Endothelial cell of umbilical vein (primary cell): ENCODE results near the gene MORN5. TPM values are rescaled to one million over a fixed set of nuclear protein-coding genes. Genes with fewer than 3 reads are reported as not detected.

Experiments used
- BruUV-seq: library from RNA; stranded (reverse); fragments of 400-500 nt; replicated peaks from 2 replicates; lab custom pipeline; 2021; lab: Mats Ljungman, UMichigan
- CTCF ChIA-PET: fragments of 300-600, 350-600 bp; sonication (Branson Sonifier 250); formaldehyde crosslinking; loops from one replicate; lab custom pipeline; 2021; ENCODE audit warnings: antibody characterized with exemption, inconsistent platforms; lab: Charles Lee
- POLR2A ChIA-PET: fragments of 300-600, 350-600 bp; sonication (Branson Sonifier 250); formaldehyde crosslinking; loops from one replicate; lab custom pipeline; 2021; ENCODE audit warnings: antibody characterized with exemption, inconsistent platforms; lab: Charles Lee
- DNase-seq: peaks from one replicate; pipeline ENCODE4 v3.0.0-alpha.2; 2011; ENCODE audit warnings: low read depth, low spot score
- FAIRE-seq: peaks from 2 replicates; lab custom pipeline; 2011; peaks lifted over from hg19 to GRCh38; lab: Jason Lieb, UNC
- H2AFZ ChIP-seq: 2 replicates; pipeline ENCODE4 v1.6.0; 2012; ENCODE audit warnings: low read depth, low read length, control low read depth, inconsistent platforms
- H3K27ac ChIP-seq: 2 replicates; pipeline ENCODE4 v1.5.1; 2011; ENCODE audit warnings: low read depth, mild to moderate bottlenecking, control low read depth, low read length, moderate library complexity; ENCODE audit not compliant: insufficient read depth
- H3K27me3 ChIP-seq, 2 experiments: 2 replicates each; pipeline versions ENCODE4 v1.6.0 to v1.6.1; 2011; ENCODE audit warnings: low read length in 2 of 2, mixed read lengths in 1 of 2; ENCODE audit not compliant: control insufficient read depth in 2 of 2, insufficient read depth in 2 of 2
- H3K36me3 ChIP-seq, 2 experiments: 2 replicates in 1 of 2; 3 replicates in 1 of 2; pipeline ENCODE4 v1.5.1; 2011; ENCODE audit warnings: low read length in 2 of 2, mild to moderate bottlenecking in 1 of 2, moderate library complexity in 1 of 2; ENCODE audit not compliant: control insufficient read depth in 2 of 2, insufficient read depth in 2 of 2; ENCODE audit errors: extremely low read depth in 1 of 2
- H3K4me1 ChIP-seq: 3 replicates; pipeline ENCODE4 v1.5.1; 2011; ENCODE audit warnings: mild to moderate bottlenecking, low read length; ENCODE audit not compliant: control insufficient read depth, insufficient read depth; ENCODE audit errors: extremely low read depth
- H3K4me2 ChIP-seq: 2 replicates; pipeline ENCODE4 v1.6.1; 2011; ENCODE audit warnings: low read length, control low read depth, mixed read lengths; ENCODE audit not compliant: insufficient read depth
- H3K4me3 ChIP-seq, 3 experiments: fragments of 200-600 bp in 1 of 3; sonication (generic), shearing (Covaris generic) in 1 of 3; replicated peaks in 1 of 3; 2 replicates each; pipeline ENCODE4 v1.5.1; 2011 to 2016; ENCODE audit warnings: control low read depth in 3 of 3, low read length in 3 of 3, mild to moderate bottlenecking in 2 of 3, inconsistent platforms in 1 of 3, low read depth in 1 of 3, moderate library complexity in 1 of 3; ENCODE audit not compliant: insufficient read depth in 1 of 3
- H3K79me2 ChIP-seq: 2 replicates; pipeline ENCODE4 v1.6.0; 2012; ENCODE audit warnings: low read length, inconsistent platforms; ENCODE audit not compliant: control insufficient read depth, insufficient read depth
- H3K9ac ChIP-seq: replicated peaks from 2 replicates; pipeline ENCODE3; 2011; ENCODE audit warnings: low read length, control low read depth; ENCODE audit not compliant: insufficient read depth; ENCODE audit errors: extremely low read depth
- H3K9me1 ChIP-seq: replicated peaks from 3 replicates; pipeline ENCODE4 v1.6.0; 2011; ENCODE audit warnings: mild to moderate bottlenecking, low read length; ENCODE audit not compliant: control insufficient read depth, insufficient read depth; ENCODE audit errors: extremely low read depth
- H3K9me3 ChIP-seq: replicated peaks from 2 replicates; pipeline ENCODE4 v1.5.1; 2012; ENCODE audit warnings: low read length, inconsistent platforms; ENCODE audit not compliant: control insufficient read depth, insufficient read depth
- H4K20me1 ChIP-seq: replicated peaks from 2 replicates; pipeline ENCODE3; 2011; ENCODE audit warnings: mild to moderate bottlenecking, low read length; ENCODE audit not compliant: control insufficient read depth, insufficient read depth; ENCODE audit errors: extremely low read depth
- CTCF ChIP-seq, 2 donors: IDR thresholded peaks; 1 replicate in 1 of 2; 2 replicates in 1 of 2; pipeline ENCODE4 v1.5.1; 2011; ENCODE audit warnings: low read length in 2 of 2, mild to moderate bottlenecking in 2 of 2, moderate library complexity in 2 of 2, control low read depth in 1 of 2, inconsistent platforms in 1 of 2, low read depth in 1 of 2; ENCODE audit not compliant: insufficient read depth in 1 of 2; ENCODE audit errors: extremely low read depth in 1 of 2
- EZH2 ChIP-seq: IDR thresholded peaks from 2 replicates; pipeline ENCODE4 v1.6.1; 2012; ENCODE audit warnings: borderline replicate concordance, low read depth, mild to moderate bottlenecking, moderate library complexity, low read length, inconsistent platforms; ENCODE audit not compliant: severe bottlenecking
- FOS ChIP-seq: IDR thresholded peaks from 2 replicates; pipeline ENCODE4 v1.6.1; 2011; ENCODE audit warnings: mild to moderate bottlenecking, low read length, moderate library complexity, borderline replicate concordance; ENCODE audit not compliant: insufficient read depth
- GATA2 ChIP-seq: IDR thresholded peaks from 2 replicates; pipeline ENCODE4 v1.7.0; 2011; ENCODE audit warnings: low read depth, mild to moderate bottlenecking, moderate library complexity, mixed read lengths, low read length; ENCODE audit not compliant: insufficient read length, insufficient read depth
- JUN ChIP-seq: IDR thresholded peaks from 2 replicates; pipeline ENCODE4 v1.6.1; 2011; ENCODE audit warnings: borderline replicate concordance, low read depth; ENCODE audit not compliant: insufficient read length, insufficient read depth
- MAX ChIP-seq: IDR thresholded peaks from 2 replicates; pipeline ENCODE4 v1.6.1; 2011; ENCODE audit not compliant: insufficient read depth, insufficient read length
- MYC ChIP-seq: IDR thresholded peaks from one replicate; pipeline ENCODE4 v1.6.1; 2011; ENCODE audit warnings: mild to moderate bottlenecking, low read depth, low read length
- POLR2A ChIP-seq: IDR thresholded peaks from 2 replicates; pipeline ENCODE4 v1.6.1; 2012; ENCODE audit warnings: low read depth, mild to moderate bottlenecking, control low read depth, low read length
- POLR2AphosphoS5 ChIP-seq: IDR thresholded peaks from 2 replicates; pipeline ENCODE4 v1.6.1; 2012; ENCODE audit warnings: low read depth, mild to moderate bottlenecking, control low read depth, low read length, moderate library complexity; ENCODE audit not compliant: insufficient read depth
- dilution Hi-C: fragments of 300-500 bp; cut with MboI; formaldehyde crosslinking; loops from one replicate; pipeline ENCODE4 v1.15.0; 2019; ENCODE audit warnings: low sequenced_read_pairs; ENCODE audit not compliant: extremely low pct_ligation_motif_present
- intact Hi-C: fragments of 100-400 bp; cut with micrococcal nuclease; formaldehyde crosslinking; loops from one replicate; pipeline ENCODE4 v1.10.0; 2022
- polyA plus RNA-seq, 4 experiments: library from polyadenylated mRNA; depleted of rRNA in 3 of 4; stranded (reverse) in 3 of 4; unstranded in 1 of 4; fragments of >200 nt; gene quantifications; 2 replicates each; pipeline versions ENCODE4 v1.2.1 to v1.2.3, GENCODE V29; 2011 to 2012; ENCODE audit warnings: missing spikeins in 1 of 4
- total RNA-seq: library from RNA; stranded (reverse); gene quantifications from 2 replicates; pipeline ENCODE4 v1.2.3, GENCODE V29; 2021

The MORN5 gene
- total and polyA plus RNA-seq, 2 donors (not counting 3 experiments of a cell fraction or from before 2014, with no cell fraction given): not detected

- DNase-seq (no peak), FAIRE-seq (no peak)
- Histone ChIP-seq H3K27me3 (peaks cover 6 to 18% of the 10 kb centered on the region in 2 experiments), H3K4me2 (no peak overlapping the region), H3K27ac (no peak overlapping the region), H3K9ac (no peak overlapping the region), H3K4me1 (no peaks in the 10 kb centered on the region), H4K20me1 (no peaks in the 10 kb centered on the region), H3K36me3 (no peaks in the 10 kb centered on the region), H3K9me3 (no peaks in the 10 kb centered on the region), H3K4me3 (no peak overlapping the region), H3K79me2 (no peaks in the 10 kb centered on the region), H2AFZ (no peak overlapping the region), H3K9me1 (no peaks in the 10 kb centered on the region)
- POLR2A ChIA-PET: no interaction called here
- CTCF ChIA-PET: interaction anchor here (0.8 to 1.4 kb wide), 4 partner anchors 36 to 164 kb away, joined by 3 to 4 read pairs (median 3); no protein-coding TSS in a partner anchor
- intact Hi-C loops (no loop called here), dilution Hi-C loops (no loop called here)
- BruUV-seq: no TSS peak
- no peak for TF ChIP-seq POLR2AphosphoS5
- no peak for TF ChIP-seq MAX
- TF ChIP-seq JUN: no peak
- no peak for TF ChIP-seq FOS
- no peak for TF ChIP-seq GATA2
- no peak for TF ChIP-seq POLR2A
- no peak for TF ChIP-seq EZH2
Observed at GRCh38 chr9:122186777-122187470, 27.2 kb downstream of the MORN5 start.

- no peaks in the 10 kb centered on the region for H3K79me2 ChIP-seq
- peaks cover 0 to 8% of the 10 kb centered on the region in 2 experiments for H3K27me3 ChIP-seq
- H3K4me1 ChIP-seq: no peaks in the 10 kb centered on the region
- no peaks in the 10 kb centered on the region for H3K9me1 ChIP-seq
- intact Hi-C loops: no loop called here
- ChIA-PET POLR2A (no interaction called here), CTCF (interaction anchor here (0.7 to 1.4 kb wide), 3 partner anchors 18 to 162 kb away, joined by 3 read pairs; no protein-coding TSS in a partner anchor)
- H4K20me1 ChIP-seq: no peaks in the 10 kb centered on the region
- H3K27ac ChIP-seq: no peak overlapping the region
- no peak overlapping the region for H2AFZ ChIP-seq
- TF ChIP-seq POLR2A (no peak), GATA2 (no peak), EZH2 (no peak), JUN (no peak), CTCF (IDR thresholded peaks at IDR 0.05; ENCODE audit: extremely low read depth in 1 of 2, insufficient read depth in 1 of 2, low read depth in 1 of 2, low read length in 2 of 2) (no peak), POLR2AphosphoS5 (no peak), MYC (no peak), FOS (no peak), MAX (no peak)
- no peak overlapping the region for H3K4me3 ChIP-seq
- no peak for DNase-seq
- dilution Hi-C loops: no loop called here
- no peak overlapping the region for H3K9ac ChIP-seq
- no peak overlapping the region for H3K4me2 ChIP-seq
- no peaks in the 10 kb centered on the region for H3K9me3 ChIP-seq
- no peaks in the 10 kb centered on the region for H3K36me3 ChIP-seq
- no peak for FAIRE-seq
- BruUV-seq: no TSS peak
Observed at GRCh38 chr9:122188369-122188768, 28.7 kb downstream of the MORN5 start.
